ENCODE data around the gene PCDH1. TPM values are rescaled to one million over a fixed set of nuclear protein-coding genes. Genes with fewer than 3 reads are reported as not detected.

Gene PCDH1
- total and polyA plus RNA-seq, 2 of the 13 experiments (the other 11 are each of a cell fraction or from before 2014, with no cell fraction given) = 0.11 to 0.83 TPM

- TF ChIP-seq, protein P1, sequence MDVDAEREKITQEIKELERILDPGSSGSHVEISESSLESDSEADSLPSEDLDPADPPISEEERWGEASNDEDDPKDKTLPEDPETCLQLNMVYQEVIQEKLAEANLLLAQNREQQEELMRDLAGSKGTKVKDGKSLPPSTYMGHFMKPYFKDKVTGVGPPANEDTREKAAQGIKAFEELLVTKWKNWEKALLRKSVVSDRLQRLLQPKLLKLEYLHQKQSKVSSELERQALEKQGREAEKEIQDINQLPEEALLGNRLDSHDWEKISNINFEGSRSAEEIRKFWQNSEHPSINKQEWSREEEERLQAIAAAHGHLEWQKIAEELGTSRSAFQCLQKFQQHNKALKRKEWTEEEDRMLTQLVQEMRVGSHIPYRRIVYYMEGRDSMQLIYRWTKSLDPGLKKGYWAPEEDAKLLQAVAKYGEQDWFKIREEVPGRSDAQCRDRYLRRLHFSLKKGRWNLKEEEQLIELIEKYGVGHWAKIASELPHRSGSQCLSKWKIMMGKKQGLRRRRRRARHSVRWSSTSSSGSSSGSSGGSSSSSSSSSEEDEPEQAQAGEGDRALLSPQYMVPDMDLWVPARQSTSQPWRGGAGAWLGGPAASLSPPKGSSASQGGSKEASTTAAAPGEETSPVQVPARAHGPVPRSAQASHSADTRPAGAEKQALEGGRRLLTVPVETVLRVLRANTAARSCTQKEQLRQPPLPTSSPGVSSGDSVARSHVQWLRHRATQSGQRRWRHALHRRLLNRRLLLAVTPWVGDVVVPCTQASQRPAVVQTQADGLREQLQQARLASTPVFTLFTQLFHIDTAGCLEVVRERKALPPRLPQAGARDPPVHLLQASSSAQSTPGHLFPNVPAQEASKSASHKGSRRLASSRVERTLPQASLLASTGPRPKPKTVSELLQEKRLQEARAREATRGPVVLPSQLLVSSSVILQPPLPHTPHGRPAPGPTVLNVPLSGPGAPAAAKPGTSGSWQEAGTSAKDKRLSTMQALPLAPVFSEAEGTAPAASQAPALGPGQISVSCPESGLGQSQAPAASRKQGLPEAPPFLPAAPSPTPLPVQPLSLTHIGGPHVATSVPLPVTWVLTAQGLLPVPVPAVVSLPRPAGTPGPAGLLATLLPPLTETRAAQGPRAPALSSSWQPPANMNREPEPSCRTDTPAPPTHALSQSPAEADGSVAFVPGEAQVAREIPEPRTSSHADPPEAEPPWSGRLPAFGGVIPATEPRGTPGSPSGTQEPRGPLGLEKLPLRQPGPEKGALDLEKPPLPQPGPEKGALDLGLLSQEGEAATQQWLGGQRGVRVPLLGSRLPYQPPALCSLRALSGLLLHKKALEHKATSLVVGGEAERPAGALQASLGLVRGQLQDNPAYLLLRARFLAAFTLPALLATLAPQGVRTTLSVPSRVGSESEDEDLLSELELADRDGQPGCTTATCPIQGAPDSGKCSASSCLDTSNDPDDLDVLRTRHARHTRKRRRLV (CRISPR knock-in tag; IDR thresholded peaks at IDR 0.05) = no peak
- TF ChIP-seq, protein P2, sequence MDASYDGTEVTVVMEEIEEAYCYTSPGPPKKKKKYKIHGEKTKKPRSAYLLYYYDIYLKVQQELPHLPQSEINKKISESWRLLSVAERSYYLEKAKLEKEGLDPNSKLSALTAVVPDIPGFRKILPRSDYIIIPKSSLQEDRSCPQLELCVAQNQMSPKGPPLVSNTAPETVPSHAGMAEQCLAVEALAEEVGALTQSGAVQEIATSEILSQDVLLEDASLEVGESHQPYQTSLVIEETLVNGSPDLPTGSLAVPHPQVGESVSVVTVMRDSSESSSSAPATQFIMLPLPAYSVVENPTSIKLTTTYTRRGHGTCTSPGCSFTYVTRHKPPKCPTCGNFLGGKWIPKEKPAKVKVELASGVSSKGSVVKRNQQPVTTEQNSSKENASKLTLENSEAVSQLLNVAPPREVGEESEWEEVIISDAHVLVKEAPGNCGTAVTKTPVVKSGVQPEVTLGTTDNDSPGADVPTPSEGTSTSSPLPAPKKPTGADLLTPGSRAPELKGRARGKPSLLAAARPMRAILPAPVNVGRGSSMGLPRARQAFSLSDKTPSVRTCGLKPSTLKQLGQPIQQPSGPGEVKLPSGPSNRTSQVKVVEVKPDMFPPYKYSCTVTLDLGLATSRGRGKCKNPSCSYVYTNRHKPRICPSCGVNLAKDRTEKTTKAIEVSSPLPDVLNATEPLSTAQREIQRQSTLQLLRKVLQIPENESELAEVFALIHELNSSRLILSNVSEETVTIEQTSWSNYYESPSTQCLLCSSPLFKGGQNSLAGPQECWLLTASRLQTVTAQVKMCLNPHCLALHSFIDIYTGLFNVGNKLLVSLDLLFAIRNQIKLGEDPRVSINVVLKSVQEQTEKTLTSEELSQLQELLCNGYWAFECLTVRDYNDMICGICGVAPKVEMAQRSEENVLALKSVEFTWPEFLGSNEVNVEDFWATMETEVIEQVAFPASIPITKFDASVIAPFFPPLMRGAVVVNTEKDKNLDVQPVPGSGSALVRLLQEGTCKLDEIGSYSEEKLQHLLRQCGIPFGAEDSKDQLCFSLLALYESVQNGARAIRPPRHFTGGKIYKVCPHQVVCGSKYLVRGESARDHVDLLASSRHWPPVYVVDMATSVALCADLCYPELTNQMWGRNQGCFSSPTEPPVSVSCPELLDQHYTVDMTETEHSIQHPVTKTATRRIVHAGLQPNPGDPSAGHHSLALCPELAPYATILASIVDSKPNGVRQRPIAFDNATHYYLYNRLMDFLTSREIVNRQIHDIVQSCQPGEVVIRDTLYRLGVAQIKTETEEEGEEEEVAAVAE (CRISPR knock-in tag; IDR thresholded peaks at IDR 0.05; ENCODE audit: borderline replicate concordance) = no peak
Observed at GRCh38 chr5:141883892-141884318, 5.7 kb upstream of the PCDH1 start (continued).
